SK-N-MC (cell line): Measurements from ENCODE around the gene VPS35L.

Experiments
- EZH2 ChIP-seq: fragments of 200-600 bp; sonication (generic); IDR thresholded peaks from one replicate; pipeline ENCODE4 v1.6.1; 2017; ENCODE audit warnings: antibody characterized with exemption
- FOXP2 ChIP-seq: optimal IDR thresholded peaks from 2 replicates; pipeline ENCODE3; 2011; ENCODE audit warnings: mild to moderate bottlenecking, moderate library complexity; ENCODE audit not compliant: insufficient read depth; ENCODE audit errors: extremely low read length, control extremely low read depth

DNA sequence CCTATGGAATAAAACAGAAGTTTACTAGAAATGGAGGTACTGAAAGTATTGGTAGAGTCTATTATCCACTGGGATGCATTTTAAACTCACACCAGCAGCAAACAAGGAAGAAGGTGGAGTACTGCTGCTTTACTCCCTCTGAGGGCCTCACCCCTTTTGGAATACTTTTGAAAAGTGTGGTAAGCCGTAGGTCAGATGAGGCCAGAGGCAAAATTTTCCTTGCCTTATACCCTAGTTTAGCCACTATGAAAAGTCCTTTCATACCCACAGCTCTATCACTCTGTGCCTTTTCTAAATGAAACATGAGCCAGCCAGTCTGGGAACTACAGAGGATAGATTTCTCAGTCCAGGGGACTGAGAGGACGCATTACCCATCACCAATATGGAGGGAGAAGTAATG, 47.6 kb upstream of the VPS35L start:
- TF ChIP-seq FOXP2 (no peak), EZH2 (no peak)
